Heart left ventricle (tissue), 16 donors: ENCODE data around the gene CSMD2. TPM values are rescaled to one million over a fixed set of nuclear protein-coding genes. Genes with fewer than 3 reads are reported as not detected.

Experiments used
- ATAC-seq, 4 donors: fragments of 200-7000 bp; cut with Tn5 transposase; one replicate each; pipeline ENCODE4 v1.9.1; 2020 to 2022; ENCODE audit warnings: moderate library complexity in 4 of 4, mild to moderate bottlenecking in 3 of 4, moderate number of reproducible peaks in 1 of 4
- DNase-seq, 5 donors: peaks; one replicate each; pipeline ENCODE4 v3.0.0-alpha.2; 2020
- H3K27ac ChIP-seq, 12 donors: fragments of 200-600 bp; sonication (generic) in 4 of 12; one replicate each; pipeline versions ENCODE4 v1.5.0 to v1.8.0; 2016 to 2022; ENCODE audit warnings: mild to moderate bottlenecking in 2 of 12
- H3K27me3 ChIP-seq, 9 donors: fragments of 200-600 bp; sonication (generic) in 2 of 9; one replicate each; pipeline versions ENCODE4 v1.5.1 to v1.8.0; 2016 to 2022; ENCODE audit warnings: mild to moderate bottlenecking in 3 of 9
- H3K36me3 ChIP-seq, 9 donors: fragments of 200-600 bp; sonication (generic) in 2 of 9; one replicate each; pipeline versions ENCODE4 v1.5.0 to v1.8.0; 2018 to 2022; ENCODE audit warnings: mild to moderate bottlenecking in 2 of 9
- H3K4me1 ChIP-seq, 12 donors: fragments of 200-600 bp; sonication (generic) in 4 of 12; one replicate each; pipeline versions ENCODE4 v1.5.0 to v1.8.0; 2016 to 2022; ENCODE audit warnings: mild to moderate bottlenecking in 3 of 12
- H3K4me3 ChIP-seq, 12 donors: fragments of 200-600 bp; sonication (generic) in 4 of 12; one replicate each; pipeline versions ENCODE4 v1.5.0 to v1.8.0; 2017 to 2022; ENCODE audit warnings: mild to moderate bottlenecking in 9 of 12, moderate library complexity in 4 of 12
- H3K9me3 ChIP-seq, 12 donors: fragments of 200-600 bp; sonication (generic) in 4 of 12; one replicate each; pipeline versions ENCODE4 v1.5.0 to v1.8.0; 2016 to 2022; ENCODE audit warnings: mild to moderate bottlenecking in 1 of 12
- CTCF ChIP-seq, 12 donors: fragments of 200-600 bp; sonication (generic) in 4 of 12; IDR thresholded peaks; one replicate each; pipeline versions ENCODE4 v1.5.0 to v1.8.0; 2018 to 2022; ENCODE audit warnings: antibody characterized with exemption in 12 of 12, mild to moderate bottlenecking in 5 of 12
- POLR2A ChIP-seq, 2 donors: fragments of 450-650 bp; IDR thresholded peaks; one replicate each; pipeline ENCODE4 v1.6.1; 2017; ENCODE audit warnings: antibody characterized with exemption in 2 of 2, mild to moderate bottlenecking in 2 of 2, moderate library complexity in 2 of 2
- WGBS, 4 donors: extraction: QIAGEN DNeasy Blood & Tissue Kit in 2 of 4; methylation state at CpG; one replicate each; pipeline versions ENCODE4 v1.1.5 to v1.1.7; 2013 to 2018; 5-methylcytosine and 5-hydroxymethylcytosine counted together
- intact Hi-C, 10 donors: fragments of 100-400 bp; cut with DNase I; formaldehyde crosslinking; loops; one replicate each; pipeline versions ENCODE4 v1.11.1 to v1.14.2; 2022
- polyA plus RNA-seq, 2 donors: library from polyadenylated mRNA; stranded (reverse); fragments of 200-250 nt; gene quantifications; one replicate each; pipeline ENCODE4 v1.2.3, GENCODE V29; 2013
- total RNA-seq, 9 donors: library from RNA; depleted of rRNA in 2 of 9; stranded (reverse); fragments of >200 nt in 2 of 9; fragmentation: NEBNext Ultra II Directional in 3 of 9; extraction: Animal tissue kit (Norgen Biotek cat#: 25700) in 3 of 9; gene quantifications; one replicate each; pipeline versions ENCODE4 v1.1.0 to v1.2.4, GENCODE V29; 2016 to 2023
- donor health status: ischemic (EF 13 %, LVEDD 7.1; RV severe dilation, severe dysfunction).
- donor health status: healthy with polysubstance abuse.
- donor health status: DM: no; HTN: yes; CAD: no.
- donor health status: DM: no; HTN: no; CAD: no.
- donor health status: ischemic (EF 25% LVEDD 6.9; RV normal size, moderate dysfunction).
- donor health status: ischemic (EF 25% LVEDD 5.7; RV mildly dilated, moderate dysfunction).
- donor health status: healthy.
- donor health status: DM: yes; HTN: yes; CAD: no.
- donor health status: ischemic (EF 35%, LVEDD 5.7; RV mildly dilated, moderate dysfunction).
- donor health status: nonischemic (EF 11% LVEDD 7.7; RV severe dilation, severe dysfunction).
- donor health status: DM: yes; HTN: yes; CAD: no.
- donor health status: PGD.
- donor health status: ischemic (EF 29% LVEDD 5.4; RV normal size, mild dysfunction).
- donor health status: nonischemic (EF 23%, LVEDD 6.1; RV moderate dilation, normal function).

CSMD2 gene
- total and polyA plus RNA-seq, 11 donors: 0.02 to 0.79 (median 0.22) TPM

GRCh38 chr1:33925586-33925985 lies 239.4 kb downstream of the CSMD2 start:
- ATAC-seq: peak in 2 of 4 donors; percentile 34 to 47
- no peak overlapping the region for H3K4me3 ChIP-seq
- no peak for TF ChIP-seq CTCF (IDR thresholded peaks at IDR 0.05)
- no peak for TF ChIP-seq POLR2A (IDR thresholded peaks at IDR 0.05)
- no peaks in the 10 kb centered on the region for H3K36me3 ChIP-seq
- H3K9me3 ChIP-seq: peaks cover 0 to 11% (median 0%) of the 10 kb centered on the region in 12 donors
- no peak for DNase-seq
- H3K27ac ChIP-seq: no peak overlapping the region
- no peaks in the 10 kb centered on the region for H3K27me3 ChIP-seq
- 74 to 82% (median 78%) methylated on average over 8 of the region's 8 CpGs for WGBS, 4 donors
- intact Hi-C loops: no loop called here
- H3K4me1 ChIP-seq: no peaks in the 10 kb centered on the region

GRCh38 chr1:33921281-33921680 lies 243.7 kb downstream of the CSMD2 start:
- WGBS, 4 donors: 69 to 82% (median 72%) methylated on average over 5 of the region's 5 CpGs

GRCh38 chr1:33918368-33918767 lies 246.7 kb downstream of the CSMD2 start:
- no peaks in the 10 kb centered on the region for H3K4me1 ChIP-seq
- ATAC-seq: no peak
- DNase-seq: no peak
- H3K27ac ChIP-seq: no peak overlapping the region
- H3K36me3 ChIP-seq: no peaks in the 10 kb centered on the region
- no peaks in the 10 kb centered on the region for H3K9me3 ChIP-seq
- WGBS, 4 donors: 31 to 40% (median 36%) methylated on average over 1 of the region's 1 CpG
- intact Hi-C loops: no loop called here
- TF ChIP-seq POLR2A (IDR thresholded peaks at IDR 0.05): no peak
- H3K4me3 ChIP-seq: no peak overlapping the region
- no peaks in the 10 kb centered on the region for H3K27me3 ChIP-seq

More at GRCh38 chr1:33921281-33921680, 243.7 kb downstream of the CSMD2 start:
- Histone ChIP-seq H3K9me3 (peaks cover 0 to 11% (median 0%) of the 10 kb centered on the region in 12 donors), H3K4me1 (no peaks in the 10 kb centered on the region), H3K27me3 (no peaks in the 10 kb centered on the region), H3K27ac (no peak overlapping the region), H3K36me3 (no peaks in the 10 kb centered on the region), H3K4me3 (no peak overlapping the region)
- TF ChIP-seq CTCF (IDR thresholded peaks at IDR 0.05): no peak
- TF ChIP-seq POLR2A (IDR thresholded peaks at IDR 0.05): no peak
- intact Hi-C loops: no loop called here
- ATAC-seq: peak in 2 of 4 donors; percentile 12 to 48
- DNase-seq: no peak

GRCh38 chr1:33916786-33917185 lies 248.2 kb downstream of the CSMD2 start:
- ATAC-seq: no peak
- Histone ChIP-seq H3K9me3 (no peaks in the 10 kb centered on the region), H3K27ac (no peak overlapping the region), H3K27me3 (peaks cover 0 to 4% (median 0%) of the 10 kb centered on the region in 9 donors), H3K4me3 (no peak overlapping the region), H3K36me3 (no peaks in the 10 kb centered on the region), H3K4me1 (no peaks in the 10 kb centered on the region)
- 77 to 88% (median 87%) methylated on average over 11 of the region's 11 CpGs for WGBS, 4 donors
- no peak for DNase-seq
- intact Hi-C loops: no loop called here
- TF ChIP-seq CTCF (IDR thresholded peaks at IDR 0.05): no peak
- TF ChIP-seq POLR2A (IDR thresholded peaks at IDR 0.05): no peak

GRCh38 chr1:33914531-33914930 lies 250.5 kb downstream of the CSMD2 start:
- ATAC-seq: no peak
- no peaks in the 10 kb centered on the region for H3K4me1 ChIP-seq
- WGBS, 4 donors: 41 to 54% (median 47%) methylated on average over 2 of the region's 2 CpGs
- H3K27me3 ChIP-seq: peaks cover 0 to 7% (median 0%) of the 10 kb centered on the region in 9 donors
- no peak overlapping the region for H3K4me3 ChIP-seq
- TF ChIP-seq CTCF (IDR thresholded peaks at IDR 0.05) (no peak), POLR2A (IDR thresholded peaks at IDR 0.05) (no peak)
- no peak for DNase-seq
- no peaks in the 10 kb centered on the region for H3K36me3 ChIP-seq
- H3K27ac ChIP-seq: no peak overlapping the region
- intact Hi-C loops: no loop called here
- H3K9me3 ChIP-seq: no peaks in the 10 kb centered on the region
